Measurements from ENCODE around the gene NFIX.

GRCh38 chr19:13054626-13055212, 59.4 kb downstream of the NFIX start:
- TF ChIP-seq ZNF703 (CRISPR knock-in tag; IDR thresholded peaks at IDR 0.05; ENCODE audit: borderline replicate concordance) (no peak), ZNF350 (CRISPR knock-in tag; IDR thresholded peaks at IDR 0.05; ENCODE audit: borderline replicate concordance, low read depth) (no peak), NFATC3 (CRISPR knock-in tag; IDR thresholded peaks at IDR 0.05) (no peak), ARID3A (IDR thresholded peaks at IDR 0.05; ENCODE audit: low read depth, low read length) (no peak), POLR2AphosphoS5 (IDR thresholded peaks at IDR 0.05; ENCODE audit: low read depth, low read length) (no peak), CTCF (CRISPR knock-in tag; IDR thresholded peaks at IDR 0.05) (no peak), ZZZ3 (CRISPR knock-in tag; IDR thresholded peaks at IDR 0.05; ENCODE audit: borderline replicate concordance) (no peak), GPN1 (CRISPR knock-in tag; IDR thresholded peaks at IDR 0.05; ENCODE audit: borderline replicate concordance) (no peak)
